Stomach (tissue), 9 donors: ENCODE data around the gene KIAA1671. TPM values are rescaled to one million over a fixed set of nuclear protein-coding genes. Genes with fewer than 3 reads are reported as not detected.
A peak's percentile ranks its signal among the peaks of the same experiment; 100 is the strongest.

Experiments
- DNase-seq, 2 donors: peaks; one replicate each; pipeline versions ENCODE4 v3.0.0 to v3.0.0-alpha.2; 2013 to 2019
- H3K27ac ChIP-seq, 5 donors: fragments of 200-600 bp in 4 of 5; sonication (generic) in 4 of 5; one replicate each; pipeline ENCODE4 v1.5.1; 2013 to 2019; ENCODE audit warnings: mild to moderate bottlenecking in 1 of 5, moderate library complexity in 1 of 5
- H3K27me3 ChIP-seq, 3 donors: fragments of 200-600 bp; sonication (generic); one replicate each; pipeline ENCODE4 v1.5.1; 2017 to 2019; ENCODE audit warnings: mixed run types in 1 of 3
- H3K36me3 ChIP-seq, 4 donors: fragments of 200-600 bp; sonication (generic); 1 replicate in 3 of 4; 2 replicates in 1 of 4; pipeline ENCODE4 v1.5.1; 2016 to 2019
- H3K4me1 ChIP-seq, 4 donors: fragments of 200-600 bp; sonication (generic); one replicate each; pipeline ENCODE4 v1.5.1; 2016 to 2019
- H3K4me3 ChIP-seq, 4 donors: fragments of 200-600 bp; sonication (generic) in 3 of 4; one replicate each; pipeline ENCODE4 v1.5.1; 2016 to 2019; ENCODE audit warnings: mild to moderate bottlenecking in 1 of 4
- H3K9me3 ChIP-seq, 4 donors: fragments of 200-600 bp; sonication (generic); one replicate each; pipeline ENCODE4 v1.5.1; 2016 to 2019
- CTCF ChIP-seq, 7 experiments: fragments of 450-650 bp in 4 of 7; fragments of 200-600 bp in 3 of 7; sonication (generic) in 3 of 7; IDR thresholded peaks; one replicate each; pipeline ENCODE4 v1.5.1; 2016 to 2019; ENCODE audit warnings: antibody characterized with exemption in 7 of 7, control low read depth in 2 of 7, mild to moderate bottlenecking in 1 of 7
- EP300 ChIP-seq: sonication (generic); formaldehyde crosslinking; IDR thresholded peaks from one replicate; pipeline ENCODE4 v1.6.1; 2017; ENCODE audit warnings: antibody characterized with exemption
- POLR2A ChIP-seq, 4 donors: fragments of 450-650 bp; IDR thresholded peaks; one replicate each; pipeline ENCODE4 v1.6.1; 2016; ENCODE audit warnings: antibody characterized with exemption in 4 of 4, control low read depth in 2 of 4, mild to moderate bottlenecking in 1 of 4, moderate library complexity in 1 of 4
- POLR2AphosphoS5 ChIP-seq, 3 donors: sonication (generic); formaldehyde crosslinking; IDR thresholded peaks; one replicate each; pipeline ENCODE4 v1.6.1; 2016; ENCODE audit warnings: antibody characterized with exemption in 3 of 3
- WGBS, 5 donors: extraction: QIAGEN DNeasy Blood & Tissue Kit in 3 of 5; methylation state at CpG; one replicate each; pipeline versions ENCODE4 v1.1.5 to v1.1.7; 2013 to 2018; 5-methylcytosine and 5-hydroxymethylcytosine counted together
- intact Hi-C: fragments of 100-400 bp; cut with DNase I; formaldehyde crosslinking; loops from one replicate; pipeline ENCODE4 v1.15.1; 2023; ENCODE audit warnings: low total_unique reads
- polyA plus RNA-seq, 3 donors: library from polyadenylated mRNA; stranded (reverse); fragments of 200-250 nt; gene quantifications; one replicate each; pipeline ENCODE4 v1.2.3, GENCODE V29; 2013
- total RNA-seq, 5 donors: library from RNA; depleted of rRNA; stranded (reverse); fragments of >200 nt; gene quantifications; one replicate each; pipeline versions ENCODE4 v1.1.0 to v1.2.3, GENCODE V29; 2014 to 2016
- donor health status: healthy with polysubstance abuse.
- donor health status: Bipolar disorder and iron deficiency.
- donor health status: healthy.

KIAA1671 gene
- total and polyA plus RNA-seq, 8 donors = 5.7 to 80.5 (median 32.5) TPM

DNA sequence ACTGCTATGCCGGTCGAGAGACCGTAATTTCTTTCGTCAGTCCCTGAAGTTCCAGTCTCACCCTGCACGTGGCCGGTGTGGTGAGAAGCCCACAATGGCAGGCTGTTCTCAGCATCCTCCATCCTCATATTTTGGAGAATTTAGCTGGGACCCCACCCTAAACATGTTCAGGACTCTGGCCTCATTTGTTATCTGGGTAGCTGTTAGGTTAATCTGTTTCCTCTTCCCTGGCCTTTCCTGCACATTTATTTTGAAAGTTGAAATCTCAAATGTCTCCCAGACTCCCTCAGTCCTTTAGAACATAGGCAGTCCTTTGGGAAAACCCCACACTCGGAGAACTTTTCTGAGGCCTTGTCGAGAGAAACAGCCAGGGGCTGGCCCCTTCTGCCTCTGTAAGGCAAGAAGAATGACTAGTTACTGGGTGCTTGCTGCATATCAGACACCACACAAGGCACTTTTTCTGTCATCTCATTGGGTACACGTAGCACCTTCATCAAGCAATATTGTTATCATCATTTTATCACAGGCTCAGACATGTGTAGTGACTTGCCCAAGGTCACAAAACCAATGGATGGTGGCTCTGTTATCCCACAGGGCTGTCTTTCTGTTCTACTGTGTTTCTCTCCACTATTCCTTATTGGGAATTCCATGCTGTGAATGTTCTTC lies 137.8 kb downstream of the KIAA1671 start:
- TF ChIP-seq POLR2AphosphoS5 (IDR thresholded peaks at IDR 0.05) = no peak
- no peak for TF ChIP-seq CTCF (IDR thresholded peaks at IDR 0.05)
- no peak for TF ChIP-seq EP300
- no peak for TF ChIP-seq POLR2A (IDR thresholded peaks at IDR 0.05)
- H3K36me3 ChIP-seq = no peaks in the 10 kb centered on the region
- intact Hi-C loops = no loop called here
- peaks cover 12 to 30% (median 19%) of the 10 kb centered on the region in 4 donors for H3K4me1 ChIP-seq
- H3K9me3 ChIP-seq = no peaks in the 10 kb centered on the region
- peak overlapping the region in 1 of 5 donors; percentile 1 for H3K27ac ChIP-seq
- H3K4me3 ChIP-seq = no peak overlapping the region
- DNase-seq = no peak
- H3K27me3 ChIP-seq = no peaks in the 10 kb centered on the region
- 49 to 68% (median 60%) methylated on average over 9 of the region's 9 CpGs for WGBS, 5 donors

DNA sequence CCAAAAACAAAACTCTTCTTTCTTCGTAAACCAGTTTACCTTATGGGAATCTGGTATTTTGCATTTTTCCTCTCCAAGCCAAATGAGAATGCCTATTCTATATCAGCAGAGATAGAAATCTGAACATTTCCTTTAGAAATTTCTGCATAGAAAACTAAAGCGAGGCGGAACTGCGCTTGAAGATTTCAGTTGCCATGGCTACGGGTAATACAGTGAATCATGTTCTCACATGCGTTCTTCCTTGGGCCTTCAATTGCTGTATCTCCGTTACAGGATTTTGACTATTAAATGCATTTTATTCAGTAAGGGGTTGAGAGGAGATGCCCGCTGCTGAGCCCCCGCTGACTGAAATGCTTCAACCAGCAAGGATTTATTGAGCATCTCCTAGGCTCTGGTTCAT lies 138.9 kb downstream of the KIAA1671 start:
- Histone ChIP-seq H3K4me1 (peaks cover 4 to 19% (median 9%) of the 10 kb centered on the region in 4 donors), H3K4me3 (no peak overlapping the region), H3K27me3 (no peaks in the 10 kb centered on the region), H3K36me3 (peaks cover 0 to 4% (median 0%) of the 10 kb centered on the region in 4 donors), H3K9me3 (no peaks in the 10 kb centered on the region), H3K27ac (no peak overlapping the region)
- intact Hi-C loops = no loop called here
- TF ChIP-seq EP300 = no peak
- no peak for TF ChIP-seq CTCF (IDR thresholded peaks at IDR 0.05)
- TF ChIP-seq POLR2A (IDR thresholded peaks at IDR 0.05) = no peak
- TF ChIP-seq POLR2AphosphoS5 (IDR thresholded peaks at IDR 0.05) = no peak
- 84 to 96% (median 94%) methylated on average over 9 of the region's 9 CpGs for WGBS, 5 donors
- no peak for DNase-seq

GRCh38 chr22:25092119-25092518 lies 139.6 kb downstream of the KIAA1671 start:
- Histone ChIP-seq H3K9me3 (no peaks in the 10 kb centered on the region), H3K4me1 (peaks cover 0 to 14% (median 4%) of the 10 kb centered on the region in 4 donors), H3K4me3 (no peak overlapping the region), H3K27me3 (no peaks in the 10 kb centered on the region), H3K27ac (no peak overlapping the region), H3K36me3 (peaks cover 0 to 4% (median 0%) of the 10 kb centered on the region in 4 donors)
- intact Hi-C loops = no loop called here
- WGBS, 5 donors = 79 to 93% (median 91%) methylated on average over 4 of the region's 4 CpGs
- DNase-seq = no peak
- TF ChIP-seq POLR2AphosphoS5 (IDR thresholded peaks at IDR 0.05) (no peak), EP300 (no peak), CTCF (IDR thresholded peaks at IDR 0.05) (no peak), POLR2A (IDR thresholded peaks at IDR 0.05) (no peak)

- Histone ChIP-seq H3K4me3 (no peak overlapping the region), H3K4me1 (peaks cover 0 to 12% (median 4%) of the 10 kb centered on the region in 4 donors), H3K27ac (no peak overlapping the region), H3K9me3 (no peaks in the 10 kb centered on the region), H3K36me3 (peaks cover 0 to 4% (median 0%) of the 10 kb centered on the region in 4 donors), H3K27me3 (no peaks in the 10 kb centered on the region)
- DNase-seq = no peak
- TF ChIP-seq EP300 (no peak), CTCF (IDR thresholded peaks at IDR 0.05) (no peak), POLR2A (IDR thresholded peaks at IDR 0.05) (no peak), POLR2AphosphoS5 (IDR thresholded peaks at IDR 0.05) (no peak)
- intact Hi-C loops = no loop called here
- 74 to 87% (median 86%) methylated on average over 6 of the region's 6 CpGs for WGBS, 5 donors
Observed at GRCh38 chr22:25094579-25094978, 142.1 kb downstream of the KIAA1671 start.
